Bronchial epithelial cell (primary cell): ENCODE results near the gene ATP6V0A4. TPM values are rescaled to one million over a fixed set of nuclear protein-coding genes. Genes with fewer than 3 reads are reported as not detected.
A peak's percentile ranks its signal among the peaks of the same experiment; 100 is the strongest.
"Not testable (repeated sequence)": the region's sequence is repeated elsewhere in the genome, so short reads cannot be mapped to it uniquely, and the experiment has no call there.

Experiments
- DNase-seq: peaks from one replicate; pipeline ENCODE4 v3.0.0-alpha.2; 2010; ENCODE audit warnings: low read depth
- FAIRE-seq: peaks from 2 replicates; lab custom pipeline; 2011; peaks lifted over from hg19 to GRCh38; lab: Jason Lieb, UNC
- H3K27me3 ChIP-seq: 2 replicates; pipeline ENCODE4 v1.5.1; 2011; ENCODE audit warnings: low read length; ENCODE audit not compliant: control insufficient read depth, insufficient read depth
- H3K36me3 ChIP-seq: 2 replicates; pipeline ENCODE4 v1.5.1; 2011; ENCODE audit warnings: low read length; ENCODE audit not compliant: control insufficient read depth, insufficient read depth
- H3K4me3 ChIP-seq: 2 replicates; pipeline ENCODE4 v1.5.1; 2011; ENCODE audit warnings: mild to moderate bottlenecking, low read depth, low read length, control low read depth
- CTCF ChIP-seq: IDR thresholded peaks from 2 replicates; pipeline ENCODE4 v1.5.1; 2011; ENCODE audit warnings: mild to moderate bottlenecking, moderate library complexity, low read length, control low read depth, inconsistent platforms; ENCODE audit not compliant: insufficient read depth, severe bottlenecking
- total RNA-seq: library from RNA; depleted of rRNA; stranded (reverse); fragments of >200 nt; gene quantifications from 2 replicates; pipeline ENCODE4 v1.2.1, GENCODE V29; 2014

Gene ATP6V0A4
- total RNA-seq, 1 donor from 2014 or later: not detected

GRCh38 chr7:138697535-138698182, 100.3 kb downstream of the ATP6V0A4 start:
- DNase-seq (no peak), FAIRE-seq (no peak)
- Histone ChIP-seq H3K27me3 (no peaks in the 10 kb centered on the region), H3K36me3 (no peaks in the 10 kb centered on the region), H3K4me3 (no peak overlapping the region)
- TF ChIP-seq CTCF: no peak

- DNase-seq, FAIRE-seq, H3K4me3 ChIP-seq, H3K27me3 ChIP-seq, H3K36me3 ChIP-seq: not testable (repeated sequence)
These were observed 102.2 kb downstream of the ATP6V0A4 start for GRCh38 chr7:138695776-138696175.

- TF ChIP-seq CTCF: no peak
- Histone ChIP-seq H3K4me3 (no peak overlapping the region), H3K36me3 (no peaks in the 10 kb centered on the region), H3K27me3 (no peaks in the 10 kb centered on the region)
- FAIRE-seq: no peak
- DNase-seq: no peak
These were observed 102.9 kb downstream of the ATP6V0A4 start for GRCh38 chr7:138695106-138695505.

- no peak for DNase-seq
- TF ChIP-seq CTCF: no peak
- Histone ChIP-seq H3K36me3 (no peaks in the 10 kb centered on the region), H3K4me3 (no peak overlapping the region), H3K27me3 (no peaks in the 10 kb centered on the region)
- FAIRE-seq: no peak
These were observed 106.8 kb downstream of the ATP6V0A4 start for GRCh38 chr7:138691178-138691577.

- no peak for FAIRE-seq
- peak; percentile 52 for DNase-seq
- Histone ChIP-seq H3K36me3 (no peaks in the 10 kb centered on the region), H3K4me3 (no peak overlapping the region), H3K27me3 (no peaks in the 10 kb centered on the region)
- no peak for TF ChIP-seq CTCF
These were observed 107.5 kb downstream of the ATP6V0A4 start for GRCh38 chr7:138690495-138690894.

GRCh38 chr7:138688037-138688436, 110.0 kb downstream of the ATP6V0A4 start:
- not testable (repeated sequence) for H3K36me3 ChIP-seq

GRCh38 chr7:138684340-138684739, 113.7 kb downstream of the ATP6V0A4 start:
- DNase-seq (no peak), FAIRE-seq (no peak)
- no peak for TF ChIP-seq CTCF
- H3K4me3 ChIP-seq: no peak overlapping the region
- H3K27me3 ChIP-seq: no peaks in the 10 kb centered on the region
- H3K36me3 ChIP-seq: no peaks in the 10 kb centered on the region

More at GRCh38 chr7:138688037-138688436, 110.0 kb downstream of the ATP6V0A4 start:
- not testable (repeated sequence) for FAIRE-seq, H3K27me3 ChIP-seq, H3K4me3 ChIP-seq, DNase-seq
